Peyer's patch (tissue), 4 donors: ENCODE measurements around the gene TXNIP. TPM values are rescaled to one million over a fixed set of nuclear protein-coding genes. Genes with fewer than 3 reads are reported as not detected.
A peak's percentile ranks its signal among the peaks of the same experiment; 100 is the strongest.

Experiments used
- DNase-seq, 3 donors: peaks; one replicate each; pipeline ENCODE4 v3.0.0-alpha.2; 2017 to 2019
- H3K27ac ChIP-seq, 4 donors: fragments of 200-600 bp; sonication (generic); one replicate each; pipeline ENCODE4 v1.5.1; 2016 to 2019
- H3K27me3 ChIP-seq, 2 donors: fragments of 200-600 bp; sonication (generic); one replicate each; pipeline ENCODE4 v1.5.1; 2019
- H3K36me3 ChIP-seq, 3 donors: fragments of 200-600 bp; sonication (generic); one replicate each; pipeline ENCODE4 v1.5.1; 2016 to 2019
- H3K4me1 ChIP-seq, 4 donors: fragments of 200-600 bp; sonication (generic); one replicate each; pipeline ENCODE4 v1.5.1; 2016 to 2019
- H3K4me3 ChIP-seq, 4 donors: fragments of 200-600 bp; sonication (generic); 1 replicate in 3 of 4; 2 replicates in 1 of 4; pipeline ENCODE4 v1.5.1; 2016 to 2019; ENCODE audit warnings: mild to moderate bottlenecking in 1 of 4
- H3K9me3 ChIP-seq, 4 donors: fragments of 200-600 bp; sonication (generic); one replicate each; pipeline ENCODE4 v1.5.1; 2016 to 2019; ENCODE audit warnings: mild to moderate bottlenecking in 1 of 4
- POLR2A ChIP-seq, 2 donors: fragments of 450-650 bp; IDR thresholded peaks; one replicate each; pipeline ENCODE4 v1.5.1; 2017; ENCODE audit warnings: antibody characterized with exemption in 2 of 2, mild to moderate bottlenecking in 2 of 2, moderate library complexity in 2 of 2
- total RNA-seq, 4 donors: library from RNA; depleted of rRNA; stranded (reverse); fragments of >200 nt; gene quantifications; one replicate each; pipeline ENCODE4 v1.1.0, GENCODE V29; 2016
- TF ChIP-seq, protein P1 (sequence below), 6 experiments: fragments of 450-650 bp in 4 of 6; fragments of 200-600 bp in 2 of 6; sonication (generic) in 1 of 6; IDR thresholded peaks; one replicate each; pipeline ENCODE4 v1.5.1; 2017 to 2019; ENCODE audit warnings: antibody characterized with exemption in 6 of 6, mild to moderate bottlenecking in 3 of 6, moderate library complexity in 1 of 6

Gene TXNIP
- total RNA-seq, 4 donors from 2014 or later = 313 to 1,366 (median 694) TPM

DNA sequence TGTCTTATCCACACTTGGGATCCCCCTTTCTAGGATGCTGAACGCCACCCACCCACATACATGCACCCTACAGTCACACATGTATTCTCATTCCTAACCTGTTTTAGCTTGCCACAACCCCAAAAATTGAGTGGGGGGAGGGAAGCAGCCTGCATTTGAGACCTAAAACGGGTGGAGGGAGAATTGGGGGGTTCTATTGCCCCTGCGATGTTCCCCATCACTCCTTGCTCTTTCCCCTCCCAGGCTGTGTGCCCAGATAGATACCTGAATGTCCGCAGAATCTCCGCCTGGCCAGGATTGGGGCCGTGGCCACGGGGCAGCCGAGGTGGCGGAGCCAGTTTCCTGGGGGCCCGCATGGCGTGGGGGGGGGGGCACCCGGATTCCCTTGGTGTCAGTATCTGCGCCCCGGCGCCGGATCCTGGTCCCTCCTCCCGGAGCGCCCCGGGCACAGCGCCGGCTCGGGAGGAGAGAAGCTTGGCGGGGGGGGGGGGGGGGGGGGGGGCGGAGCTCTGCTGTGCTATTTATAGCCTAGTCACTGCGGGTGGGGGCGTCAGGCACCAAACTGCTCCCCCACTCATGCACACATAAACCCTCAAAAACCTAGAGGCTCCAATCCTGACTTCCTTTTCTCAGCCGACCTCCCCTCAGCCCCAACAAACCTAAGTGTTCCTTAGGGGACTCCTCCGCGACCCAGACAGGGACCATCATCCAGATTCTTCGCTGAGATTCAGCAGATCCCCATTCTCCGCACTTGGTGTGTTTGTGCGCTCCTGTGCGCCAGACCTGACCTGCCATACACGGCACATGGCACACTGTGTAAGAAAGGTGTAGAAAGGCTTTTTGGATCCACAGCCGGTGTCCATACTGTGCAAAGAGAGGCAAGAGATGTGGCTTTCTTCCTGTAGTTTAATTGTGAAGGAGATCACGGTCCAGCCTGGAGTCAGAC, 33.9 kb downstream of the TXNIP start:
- Histone ChIP-seq H3K4me1 (peaks cover 8 to 54% (median 11%) of the 10 kb centered on the region in 4 donors), H3K4me3 (peak overlapping the region; percentile 59 to 71 (median 66)), H3K27ac (peak overlapping the region; percentile 71 to 98 (median 85)), H3K27me3 (no peaks in the 10 kb centered on the region), H3K9me3 (peaks cover 0 to 4% (median 0%) of the 10 kb centered on the region in 4 donors), H3K36me3 (no peaks in the 10 kb centered on the region)
- no peak for TF ChIP-seq POLR2A (IDR thresholded peaks at IDR 0.05)
- TF ChIP-seq, protein P1, sequence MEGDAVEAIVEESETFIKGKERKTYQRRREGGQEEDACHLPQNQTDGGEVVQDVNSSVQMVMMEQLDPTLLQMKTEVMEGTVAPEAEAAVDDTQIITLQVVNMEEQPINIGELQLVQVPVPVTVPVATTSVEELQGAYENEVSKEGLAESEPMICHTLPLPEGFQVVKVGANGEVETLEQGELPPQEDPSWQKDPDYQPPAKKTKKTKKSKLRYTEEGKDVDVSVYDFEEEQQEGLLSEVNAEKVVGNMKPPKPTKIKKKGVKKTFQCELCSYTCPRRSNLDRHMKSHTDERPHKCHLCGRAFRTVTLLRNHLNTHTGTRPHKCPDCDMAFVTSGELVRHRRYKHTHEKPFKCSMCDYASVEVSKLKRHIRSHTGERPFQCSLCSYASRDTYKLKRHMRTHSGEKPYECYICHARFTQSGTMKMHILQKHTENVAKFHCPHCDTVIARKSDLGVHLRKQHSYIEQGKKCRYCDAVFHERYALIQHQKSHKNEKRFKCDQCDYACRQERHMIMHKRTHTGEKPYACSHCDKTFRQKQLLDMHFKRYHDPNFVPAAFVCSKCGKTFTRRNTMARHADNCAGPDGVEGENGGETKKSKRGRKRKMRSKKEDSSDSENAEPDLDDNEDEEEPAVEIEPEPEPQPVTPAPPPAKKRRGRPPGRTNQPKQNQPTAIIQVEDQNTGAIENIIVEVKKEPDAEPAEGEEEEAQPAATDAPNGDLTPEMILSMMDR (IDR thresholded peaks at IDR 0.05) = no peak
- peak; percentile 57 to 71 (median 67) for DNase-seq

GRCh38 chr1:145961425-145962156, 34.8 kb downstream of the TXNIP start:
- peaks cover 8 to 54% (median 11%) of the 10 kb centered on the region in 4 donors for H3K4me1 ChIP-seq
- no peaks in the 10 kb centered on the region for H3K27me3 ChIP-seq
- no peak for TF ChIP-seq POLR2A (IDR thresholded peaks at IDR 0.05)
- TF ChIP-seq, protein P1 (IDR thresholded peaks at IDR 0.05) = no peak
- peaks cover 0 to 4% (median 0%) of the 10 kb centered on the region in 4 donors for H3K9me3 ChIP-seq
- H3K4me3 ChIP-seq = peak overlapping the region; percentile 59 to 71 (median 66)
- H3K36me3 ChIP-seq = no peaks in the 10 kb centered on the region
- peak; percentile 58 to 81 (median 80) for DNase-seq
- H3K27ac ChIP-seq = peak overlapping the region; percentile 71 to 98 (median 85)

- no peaks in the 10 kb centered on the region for H3K36me3 ChIP-seq
- H3K9me3 ChIP-seq = peaks cover 0 to 4% (median 0%) of the 10 kb centered on the region in 4 donors
- DNase-seq = no peak
- H3K4me3 ChIP-seq = peak overlapping the region; percentile 59 to 71 (median 66)
- peak overlapping the region; percentile 71 to 98 (median 85) for H3K27ac ChIP-seq
- TF ChIP-seq POLR2A (IDR thresholded peaks at IDR 0.05) = no peak
- TF ChIP-seq, protein P1 (IDR thresholded peaks at IDR 0.05) = no peak
- H3K27me3 ChIP-seq = no peaks in the 10 kb centered on the region
- H3K4me1 ChIP-seq = peaks cover 8 to 55% (median 12%) of the 10 kb centered on the region in 4 donors
These were observed 35.3 kb downstream of the TXNIP start for GRCh38 chr1:145961109-145961424.

DNA sequence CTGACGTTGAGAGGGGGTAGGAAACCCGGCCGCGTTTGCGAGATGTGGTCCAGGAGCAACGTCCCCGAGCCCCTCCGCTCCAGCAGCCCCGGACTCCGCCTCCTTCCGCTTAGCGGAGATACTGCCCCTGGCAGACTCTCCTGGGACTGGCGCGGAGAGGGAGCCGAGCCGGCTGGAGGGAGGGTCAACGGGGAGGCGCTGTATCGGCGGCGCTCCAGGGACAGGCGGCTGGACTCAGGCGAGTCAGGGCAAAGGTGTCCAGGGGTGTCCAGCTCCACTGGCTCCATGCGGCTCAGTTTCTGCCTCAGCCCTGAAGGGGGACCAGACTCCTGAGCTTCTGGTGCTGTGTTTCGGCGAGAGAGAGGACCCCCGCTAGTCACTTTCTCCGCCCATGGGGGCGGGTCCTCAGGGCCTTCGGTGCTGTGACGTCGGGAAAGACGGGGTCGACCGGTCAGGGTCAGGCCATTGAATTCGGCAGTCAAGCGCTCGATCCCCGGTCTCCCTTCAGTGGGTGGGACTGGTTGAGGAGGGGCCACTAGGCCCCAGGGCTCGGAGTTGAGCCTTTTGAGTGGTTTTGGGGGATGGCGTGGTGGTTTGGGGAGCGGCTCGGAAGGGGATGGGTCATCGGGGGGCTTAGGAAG, 35.8 kb downstream of the TXNIP start:
- H3K9me3 ChIP-seq = peaks cover 0 to 4% (median 0%) of the 10 kb centered on the region in 4 donors
- H3K27me3 ChIP-seq = no peaks in the 10 kb centered on the region
- peak; percentile 76 to 86 (median 79) for DNase-seq
- peaks cover 8 to 58% (median 14%) of the 10 kb centered on the region in 4 donors for H3K4me1 ChIP-seq
- peak overlapping the region; percentile 71 to 98 (median 85) for H3K27ac ChIP-seq
- TF ChIP-seq, protein P1 (IDR thresholded peaks at IDR 0.05) = peak in 3 of 6 experiments; percentile 6 to 19 (median 13)
- peak; percentile 23 to 36 for TF ChIP-seq POLR2A (IDR thresholded peaks at IDR 0.05)
- H3K4me3 ChIP-seq = peak overlapping the region; percentile 59 to 71 (median 66)
- no peaks in the 10 kb centered on the region for H3K36me3 ChIP-seq

DNA sequence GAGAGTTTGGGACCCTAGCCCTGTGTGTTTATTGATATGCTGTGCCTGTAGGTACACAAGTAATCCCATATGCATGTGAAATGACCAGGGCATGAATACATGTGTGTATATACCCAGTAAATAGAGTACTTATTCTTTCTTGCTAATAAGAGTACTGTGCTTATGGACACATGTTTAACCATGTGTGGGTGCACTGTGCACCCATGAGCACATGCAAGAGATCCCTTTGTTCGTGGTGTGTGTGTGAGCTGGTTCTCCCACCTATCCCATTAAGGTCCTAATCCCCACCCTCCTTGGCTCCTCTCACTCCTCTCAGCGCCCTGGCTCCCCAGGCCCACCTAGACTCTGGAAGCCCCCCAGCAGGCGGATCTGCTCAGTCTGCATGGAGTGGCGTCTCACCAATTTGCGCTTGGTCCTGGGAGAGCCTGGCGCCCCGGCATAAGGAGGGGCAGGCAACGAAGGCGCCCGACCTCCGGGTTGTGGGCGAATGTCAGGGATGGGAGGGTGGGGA, 36.4 kb downstream of the TXNIP start:
- TF ChIP-seq, protein P1 (IDR thresholded peaks at IDR 0.05) = no peak
- TF ChIP-seq POLR2A (IDR thresholded peaks at IDR 0.05) = no peak
- peak in 1 of 3 donors; percentile 54 for DNase-seq
- Histone ChIP-seq H3K9me3 (peaks cover 0 to 4% (median 0%) of the 10 kb centered on the region in 4 donors), H3K27me3 (no peaks in the 10 kb centered on the region), H3K27ac (peak overlapping the region; percentile 71 to 98 (median 85)), H3K4me1 (peaks cover 8 to 63% (median 16%) of the 10 kb centered on the region in 4 donors), H3K4me3 (peak overlapping the region; percentile 59 to 71 (median 66)), H3K36me3 (no peaks in the 10 kb centered on the region)
